ENCODE measurements around the gene RBM15. TPM values are rescaled to one million over a fixed set of nuclear protein-coding genes. Genes with fewer than 3 reads are reported as not detected.

The RBM15 gene
- total RNA-seq, 2 experiments from 2014 or later: 91.0 to 91.5 TPM

DNA sequence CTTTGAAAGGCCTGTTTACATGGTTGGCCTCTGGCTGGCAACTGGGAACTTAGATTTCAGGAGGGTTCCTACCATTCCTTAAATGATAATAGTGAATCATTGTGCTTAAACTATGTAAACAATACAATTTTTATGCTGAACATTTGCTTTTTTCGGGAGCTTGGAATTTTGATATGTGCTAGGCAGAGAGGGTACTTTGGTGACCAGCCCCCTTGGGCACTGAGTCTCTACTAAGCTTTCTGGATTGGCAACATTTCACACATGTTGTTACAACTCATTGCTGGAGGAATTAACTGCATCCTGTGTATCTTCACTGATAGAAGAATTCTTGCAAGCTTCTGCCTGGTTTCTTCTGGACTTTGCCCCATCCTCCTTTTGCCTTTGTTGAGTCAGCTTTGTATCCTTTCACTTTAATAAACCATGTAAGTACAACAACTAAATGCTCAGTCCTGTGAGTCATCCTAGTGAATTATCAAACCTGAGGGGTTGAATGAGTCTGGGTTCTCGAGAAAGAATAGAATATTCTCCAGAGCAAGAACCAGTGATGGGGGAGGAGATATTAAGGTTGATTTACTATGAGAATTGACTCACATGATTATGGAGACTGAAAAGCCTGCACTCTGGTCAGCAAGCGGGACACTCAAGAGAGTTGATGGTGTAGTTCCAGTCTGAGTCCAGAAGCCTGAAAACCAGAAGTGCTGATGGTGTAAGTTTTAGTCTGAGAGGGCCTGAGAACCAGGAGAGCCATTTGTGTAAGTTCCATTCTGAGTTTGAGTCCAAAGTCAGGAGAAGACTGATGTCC is 54.7 kb downstream of the RBM15 start:
- CTCF ChIA-PET: interaction anchor here (0.6 to 0.9 kb wide), 2 partner anchors 18 to 70 kb away, joined by 4 read pairs; no protein-coding TSS in a partner anchor
- Mint-ChIP-seq H3K9me3 (no peaks in the 10 kb centered on the region), H3K27ac (no peak overlapping the region), H3K4me3 (no peak overlapping the region), H3K4me1 (ENCODE audit: low read depth) (no peaks in the 10 kb centered on the region), H3K36me3 (ENCODE audit: low read depth) (peaks cover 21% of the 10 kb centered on the region), H3K27me3 (ENCODE audit: low read depth) (no peaks in the 10 kb centered on the region)
- DNase-seq: no peak
- intact Hi-C loops (cut with micrococcal nuclease): no loop called here

- Mint-ChIP-seq H3K4me3 (no peak overlapping the region), H3K27me3 (ENCODE audit: low read depth) (no peaks in the 10 kb centered on the region), H3K4me1 (ENCODE audit: low read depth) (no peaks in the 10 kb centered on the region), H3K27ac (no peak overlapping the region), H3K9me3 (no peaks in the 10 kb centered on the region), H3K36me3 (ENCODE audit: low read depth) (peaks cover 21% of the 10 kb centered on the region)
- intact Hi-C loops (cut with micrococcal nuclease): no loop called here
- CTCF ChIA-PET: no interaction called here
- DNase-seq: no peak
These were observed 55.3 kb downstream of the RBM15 start for GRCh38 chr1:110394493-110394820.

Other genes starting within 250 kb of the RBM15 start
- not detected for gene UBL4B, start 226.9 kb upstream of the RBM15 start, total RNA-seq
- gene SLC6A17, start 188.9 kb upstream of the RBM15 start, total RNA-seq: under 1 TPM in 1 of 2 experiments, not detected in 1; 0.12 TPM
- gene KCNC4, start 129.1 kb upstream of the RBM15 start, total RNA-seq: 1 to 10 TPM; 9.7 TPM
- under 1 TPM; 0.14 to 0.37 TPM for gene SLC16A4, start 51.6 kb downstream of the RBM15 start, total RNA-seq
- 100 to 1,000 TPM; 138 to 144 TPM for gene LAMTOR5, start 68.3 kb downstream of the RBM15 start, total RNA-seq
- not detected for gene PROK1, start 111.8 kb downstream of the RBM15 start, total RNA-seq
- gene KCNA10, start 179.8 kb downstream of the RBM15 start, total RNA-seq: not detected

Data from activated naive CD4-positive, alpha-beta T cell treated with anti-CD3 and anti-CD28 coated beads for 36 hours (primary cell).